Activated T-cell treated with anti-CD3 and anti-CD28 coated beads, Interleukin-2, amount 50 U/mL, for 4 hours (primary cell): ENCODE measurements around the gene KCNE2. TPM values are rescaled to one million over a fixed set of nuclear protein-coding genes. Genes with fewer than 3 reads are reported as not detected.
"Not testable (repeated sequence)": the region's sequence is repeated elsewhere in the genome, so short reads cannot be mapped to it uniquely, and the experiment has no call there.

Experiments
- ATAC-seq, 2 donors: fragments of 200-7000 bp; cut with Tn5 transposase; one replicate each; pipeline ENCODE4 v1.10.0; 2021
- DNase-seq: peaks from one replicate; pipeline ENCODE4 v3.0.0-alpha.2; 2020
- H3K27me3 Mint-ChIP-seq: one replicate; pipeline ENCODE4 v1.8.0; 2021; ENCODE audit warnings: low read depth, mixed read lengths
- H3K36me3 Mint-ChIP-seq: one replicate; pipeline ENCODE4 v1.8.0; 2022; ENCODE audit warnings: mixed read lengths; ENCODE audit not compliant: insufficient read depth
- H3K4me1 Mint-ChIP-seq: one replicate; pipeline ENCODE4 v1.8.0; 2021; ENCODE audit warnings: low read depth, mixed read lengths
- H3K4me3 Mint-ChIP-seq: one replicate; pipeline ENCODE4 v1.8.0; 2021; ENCODE audit warnings: mild to moderate bottlenecking, moderate library complexity, mixed read lengths
- H3K9me3 Mint-ChIP-seq: one replicate; pipeline ENCODE4 v1.8.0; 2021; ENCODE audit warnings: mixed read lengths
- total RNA-seq, 3 donors: library from RNA; stranded (reverse); gene quantifications; one replicate each; pipeline ENCODE4 v1.2.1, GENCODE V29; 2021

The KCNE2 gene
- total RNA-seq, 3 donors from 2014 or later, result not detected

- H3K27me3 Mint-ChIP-seq, H3K9me3 Mint-ChIP-seq, H3K4me1 Mint-ChIP-seq, H3K36me3 Mint-ChIP-seq, H3K4me3 Mint-ChIP-seq, ATAC-seq, DNase-seq: not testable (repeated sequence)
Measured at GRCh38 chr21:34406676-34407075, 42.9 kb downstream of the KCNE2 start.

GRCh38 chr21:34407294-34407693 lies 43.5 kb downstream of the KCNE2 start:
- not testable (repeated sequence) for H3K27me3 Mint-ChIP-seq, H3K36me3 Mint-ChIP-seq, ATAC-seq, H3K9me3 Mint-ChIP-seq, H3K4me3 Mint-ChIP-seq, DNase-seq, H3K4me1 Mint-ChIP-seq

DNA sequence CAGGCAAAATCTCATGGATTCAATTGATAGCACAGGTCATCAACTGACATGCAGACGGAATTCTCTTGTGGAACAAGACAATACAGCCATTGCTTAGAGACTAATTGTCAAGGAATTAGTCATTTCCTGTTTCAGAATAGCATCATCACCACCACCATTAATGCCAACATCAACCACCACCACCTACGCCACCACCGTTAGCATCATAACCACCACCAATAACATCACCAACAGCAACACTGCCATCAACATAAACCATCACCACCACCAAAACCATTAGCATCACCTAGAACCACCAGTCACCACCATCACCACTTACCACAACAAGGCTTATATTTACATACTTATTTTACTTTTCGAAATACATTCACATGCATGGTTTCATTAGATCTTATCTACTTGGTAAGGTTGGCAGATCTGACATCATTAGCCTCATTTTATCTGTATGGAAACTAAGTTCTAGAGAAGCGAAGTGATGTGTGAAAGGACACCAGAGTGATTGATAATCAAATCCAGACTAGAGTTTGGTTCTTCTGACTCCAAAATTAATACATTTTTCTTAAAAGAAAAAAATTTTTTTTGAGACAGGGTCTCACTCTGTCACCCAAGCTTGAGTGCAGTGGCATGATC lies 53.8 kb downstream of the KCNE2 start:
- not testable (repeated sequence) for H3K4me3 Mint-ChIP-seq, H3K9me3 Mint-ChIP-seq, H3K36me3 Mint-ChIP-seq, H3K27me3 Mint-ChIP-seq, H3K4me1 Mint-ChIP-seq, DNase-seq
- ATAC-seq, result peak; percentile 95

Other genes starting within 250 kb of the KCNE2 start
- 10 to 100 TPM; 22.8 to 28.9 (median 27.9) TPM for gene SMIM11, start 11.5 kb downstream of the KCNE2 start, total RNA-seq
- gene SMIM34, start 59.9 kb downstream of the KCNE2 start, total RNA-seq, result not detected
- gene KCNE1, start 148.2 kb downstream of the KCNE2 start, total RNA-seq, result under 1 TPM; 0.22 to 0.26 (median 0.25) TPM